Activated CD8-positive, alpha-beta memory T cell treated with anti-CD3 and anti-CD28 coated beads, Interleukin-2, amount 50 U/mL, for 48 hours (primary cell): ENCODE data around the gene STYX.
"Not testable (repeated sequence)": the region's sequence is repeated elsewhere in the genome, so short reads cannot be mapped to it uniquely, and the experiment has no call there.

Experiments
- DNase-seq: peaks from one replicate; pipeline ENCODE4 v3.0.0-alpha.2; 2020

Gene STYX

GRCh38 chr14:52729035-52729434 is 931 bp upstream of the STYX start:
- not testable (repeated sequence) for DNase-seq

GRCh38 chr14:52729585-52729924 is 411 bp upstream of the STYX start:
- no peak for DNase-seq

GRCh38 chr14:52730709-52731111 is 744 bp downstream of the STYX start:
- DNase-seq = no peak

- no peak for DNase-seq
Observed at GRCh38 chr14:52733824-52734223, 3.9 kb downstream of the STYX start.

DNA sequence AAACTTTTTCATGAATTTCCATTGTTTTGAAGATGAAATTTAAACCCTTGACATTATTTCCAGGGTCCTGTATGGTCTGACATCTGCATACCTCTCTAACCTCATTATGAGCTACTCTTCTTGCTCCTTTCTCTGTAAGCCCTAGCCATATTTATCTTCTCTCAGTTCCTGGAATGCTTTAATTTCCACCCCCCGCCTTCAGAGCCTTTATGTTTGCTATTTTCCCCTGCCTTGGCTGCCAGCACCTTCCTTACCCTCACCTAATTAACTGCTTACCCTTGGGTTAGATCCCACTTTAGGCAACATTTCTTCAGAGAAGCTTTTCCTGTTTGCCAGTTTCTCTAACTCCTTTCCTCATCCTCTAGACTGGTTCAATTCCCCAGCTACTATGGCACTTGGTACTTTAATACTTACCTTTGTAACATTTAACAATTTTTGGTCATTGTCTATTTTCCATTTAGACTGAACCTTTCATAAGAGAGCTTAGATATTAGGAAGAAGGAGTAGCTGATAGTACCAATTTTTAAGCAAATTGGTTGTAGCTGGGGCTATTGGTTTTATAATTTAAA is 6.0 kb downstream of the STYX start:
- no peak for DNase-seq

DNA sequence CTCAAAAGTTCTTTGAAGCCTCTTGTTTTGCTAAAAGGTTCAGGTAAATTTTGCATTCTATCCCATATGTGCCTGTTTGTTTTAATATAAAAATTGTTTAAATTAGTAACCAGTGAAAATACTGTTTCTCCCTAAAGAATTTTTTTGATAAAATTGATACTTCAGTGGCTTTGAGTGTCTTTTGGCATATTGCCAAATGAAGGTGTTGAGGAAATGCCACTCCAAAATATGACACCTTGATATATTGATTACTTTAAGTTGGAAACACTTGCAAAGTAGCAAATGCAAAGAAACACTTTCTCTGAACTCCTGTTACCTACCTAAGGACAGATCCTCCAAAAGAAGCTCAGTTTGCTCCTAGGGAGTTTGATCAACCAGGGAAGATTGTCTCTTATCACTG is 8.4 kb downstream of the STYX start:
- no peak for DNase-seq

GRCh38 chr14:52740751-52741150 is 10.8 kb downstream of the STYX start:
- DNase-seq = no peak

DNA sequence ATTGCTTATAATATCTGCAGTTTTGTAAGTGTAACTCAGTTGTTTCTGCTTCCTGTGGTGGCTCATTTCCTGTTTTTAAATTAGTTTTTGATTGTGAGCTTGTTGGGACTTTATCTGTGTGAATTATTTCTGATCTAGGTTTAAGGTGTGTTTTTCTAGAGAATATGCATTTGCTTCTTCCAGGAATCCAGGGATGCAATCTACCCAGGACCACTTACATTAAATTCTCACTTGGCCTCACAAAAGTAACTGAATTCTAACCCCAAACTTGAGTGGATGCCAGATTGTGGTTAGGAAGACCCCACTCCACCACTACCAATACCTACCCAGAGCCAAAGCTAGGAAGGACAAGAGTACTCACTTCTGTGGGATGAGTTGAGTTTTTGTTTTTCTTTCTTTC is 11.9 kb downstream of the STYX start:
- DNase-seq = no peak

DNA sequence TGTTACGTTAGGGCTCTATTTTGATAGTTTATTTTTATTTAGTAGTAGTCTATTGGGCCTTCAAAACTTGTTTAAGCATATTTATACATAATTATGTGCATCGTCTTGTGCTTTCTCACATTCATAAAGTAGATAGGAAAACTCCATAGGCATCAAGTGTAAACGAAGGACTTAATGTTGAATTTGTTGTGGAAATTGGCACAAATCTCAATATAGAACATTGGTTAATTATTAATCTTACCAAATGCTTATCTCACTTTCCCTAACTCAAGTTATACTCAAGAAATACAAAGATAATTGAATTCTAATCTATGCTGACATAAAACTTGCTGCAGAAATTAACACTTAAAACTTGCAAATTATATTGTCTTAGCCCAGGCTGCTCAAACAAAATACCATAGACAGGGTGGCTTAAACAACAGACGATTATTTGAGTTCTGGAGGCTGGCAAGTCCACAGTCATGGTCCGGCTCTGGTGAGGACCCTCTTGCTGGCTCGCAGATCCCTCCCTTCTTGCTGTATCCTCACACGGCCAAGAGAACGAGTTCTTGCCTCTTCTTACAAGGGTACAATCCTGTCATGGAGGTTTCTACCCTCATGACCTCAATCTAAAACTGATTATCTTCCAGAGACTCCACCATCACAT is 18.8 kb downstream of the STYX start:
- no peak for DNase-seq

GRCh38 chr14:52755607-52756316 is 25.8 kb downstream of the STYX start:
- no peak for DNase-seq

GRCh38 chr14:52759145-52759544 is 29.2 kb downstream of the STYX start:
- no peak for DNase-seq

- DNase-seq = not testable (repeated sequence)
Observed at GRCh38 chr14:52762923-52763322, 33.0 kb downstream of the STYX start.

- DNase-seq = no peak
Observed at GRCh38 chr14:52767058-52767833, 37.3 kb downstream of the STYX start.

- DNase-seq = no peak
Observed at GRCh38 chr14:52769887-52770286, 39.9 kb downstream of the STYX start.

GRCh38 chr14:52776816-52777215 is 46.9 kb downstream of the STYX start:
- no peak for DNase-seq

GRCh38 chr14:52778702-52779101 is 48.7 kb downstream of the STYX start:
- no peak for DNase-seq

GRCh38 chr14:52780893-52781292 is 50.9 kb downstream of the STYX start:
- no peak for DNase-seq

GRCh38 chr14:52781629-52782028 is 51.7 kb downstream of the STYX start:
- no peak for DNase-seq

- DNase-seq = no peak
Observed at GRCh38 chr14:52783206-52783605, 53.2 kb downstream of the STYX start.

GRCh38 chr14:52786887-52787286 is 56.9 kb downstream of the STYX start:
- DNase-seq = no peak

GRCh38 chr14:52789118-52789517 is 59.2 kb downstream of the STYX start:
- DNase-seq = no peak

DNA sequence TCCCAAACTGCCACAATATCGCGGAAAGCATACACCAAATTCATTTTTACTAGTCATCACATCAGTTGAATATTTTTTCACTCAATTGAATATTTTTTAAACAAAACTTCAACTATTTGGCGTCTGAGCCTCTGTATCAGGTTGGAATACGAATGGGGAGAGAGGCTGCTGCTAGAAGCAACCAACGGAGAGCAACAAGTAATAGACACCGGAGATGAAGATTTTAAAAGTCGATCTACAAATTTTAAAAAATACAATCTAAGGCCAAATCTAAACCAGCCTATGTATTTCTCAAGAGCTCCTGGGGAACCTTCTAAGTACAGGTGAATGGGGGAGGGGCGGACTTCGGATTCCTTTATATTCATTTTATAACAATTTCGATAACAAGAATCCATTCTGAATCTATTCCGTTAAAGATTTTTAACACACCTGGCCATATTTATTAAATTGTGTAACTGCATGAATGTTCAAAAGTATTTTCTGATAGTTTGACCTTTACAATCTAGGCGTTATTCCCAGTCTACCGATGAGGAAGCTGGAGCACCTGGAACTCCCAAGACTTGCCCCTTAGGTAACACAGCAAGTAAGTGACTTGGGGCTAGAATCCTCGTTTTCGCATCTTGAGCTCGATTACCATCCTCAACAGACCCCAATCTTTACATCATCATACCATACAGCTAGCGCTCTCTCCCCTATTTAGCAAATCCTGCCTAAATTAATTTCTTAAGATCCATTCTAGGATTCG is 60.2 kb downstream of the STYX start:
- DNase-seq = no peak

- DNase-seq = no peak
Observed at GRCh38 chr14:52790756-52791222, 60.8 kb downstream of the STYX start.
